ENCODE results near the gene CLIP2.

GRCh38 chr7:74256491-74257408 is 32.5 kb upstream of the CLIP2 start:
- TF ChIP-seq CTCF (conservative IDR thresholded peaks at IDR 0.05 in 1 of 2, IDR thresholded peaks at IDR 0.05 in 1 of 2; ENCODE audit: extremely low read depth in 1 of 2, insufficient read depth in 1 of 2, low read depth in 1 of 2, low read length in 2 of 2) (no peak), EZH2 (IDR thresholded peaks at IDR 0.05; ENCODE audit: borderline replicate concordance, low read length) (no peak)
